H1 (cell line): Measurements from ENCODE around the gene GAS2L1. TPM values are rescaled to one million over a fixed set of nuclear protein-coding genes. Genes with fewer than 3 reads are reported as not detected.

ENCODE experiments used
- CTCF ChIA-PET: fragments of 300-600 bp; sonication (Branson Sonifier 250); formaldehyde crosslinking; loops from one replicate; lab custom pipeline; 2021; ENCODE audit not compliant: partially characterized antibody; lab: Charles Lee
- POLR2A ChIA-PET: fragments of 300-600 bp; sonication (Branson Sonifier 250); formaldehyde crosslinking; loops from one replicate; lab custom pipeline; 2021; ENCODE audit warnings: inconsistent platforms; ENCODE audit not compliant: partially characterized antibody; lab: Charles Lee
- DNase-seq, 2 experiments: peaks; one replicate each; pipeline versions ENCODE4 v3.0.0 to v3.0.0-alpha.2; 2010 to 2022; ENCODE audit warnings: low spot score in 2 of 2, low read depth in 1 of 2, mixed read lengths in 1 of 2
- FAIRE-seq: peaks from 2 replicates; lab custom pipeline; 2011; peaks lifted over from hg19 to GRCh38; lab: Jason Lieb, UNC
- H2AFZ ChIP-seq: 2 replicates; pipeline ENCODE4 v1.8.1; 2012; ENCODE audit warnings: low read length, inconsistent platforms
- H2AK5ac ChIP-seq: 2 replicates; pipeline ENCODE4 v1.6.1; 2013; ENCODE audit warnings: low read depth, low read length
- H2BK120ac ChIP-seq: replicated peaks from 2 replicates; pipeline ENCODE3; 2013; ENCODE audit warnings: low read depth, low read length, inconsistent platforms
- H2BK12ac ChIP-seq: 2 replicates; pipeline ENCODE4 v1.6.1; 2013; ENCODE audit warnings: low read depth, low read length
- H2BK15ac ChIP-seq: 2 replicates; pipeline ENCODE4 v1.6.1; 2013; ENCODE audit warnings: low read length
- H2BK20ac ChIP-seq: 2 replicates; pipeline ENCODE4 v1.6.1; 2013; ENCODE audit warnings: low read length
- H2BK5ac ChIP-seq: 2 replicates; pipeline ENCODE4 v1.6.1; 2013; ENCODE audit warnings: low read depth, low read length
- H3K14ac ChIP-seq: 2 replicates; pipeline ENCODE4 v1.6.1; 2013; ENCODE audit warnings: inconsistent platforms; ENCODE audit not compliant: insufficient read length
- H3K18ac ChIP-seq: 2 replicates; pipeline ENCODE4 v1.6.1; 2013; ENCODE audit warnings: low read length; ENCODE audit errors: extremely low read depth
- H3K23ac ChIP-seq: 2 replicates; pipeline ENCODE4 v1.6.1; 2013; ENCODE audit warnings: inconsistent platforms; ENCODE audit not compliant: insufficient read length
- H3K23me2 ChIP-seq: 2 replicates; pipeline ENCODE4 v1.6.1; 2013; ENCODE audit warnings: low read depth, low read length
- H3K27ac ChIP-seq: 2 replicates; pipeline ENCODE4 v1.6.1; 2011; ENCODE audit warnings: low read depth, low read length, inconsistent platforms
- H3K27me3 ChIP-seq, 4 experiments: replicated peaks in 1 of 4; 1 replicate in 1 of 4; 2 replicates in 3 of 4; pipeline versions ENCODE4 v1.6.1 to v1.8.1; 2011 to 2013; ENCODE audit warnings: low read length in 3 of 4, mild to moderate bottlenecking in 3 of 4, inconsistent platforms in 2 of 4, mixed read lengths in 2 of 4, moderate library complexity in 1 of 4; ENCODE audit not compliant: control insufficient read depth in 3 of 4, insufficient read depth in 3 of 4; ENCODE audit errors: extremely low read depth in 1 of 4
- H3K36me3 ChIP-seq, 4 experiments: 2 replicates each; pipeline versions ENCODE4 v1.6.1 to v1.8.1; 2011 to 2013; ENCODE audit warnings: mild to moderate bottlenecking in 4 of 4, low read length in 3 of 4, moderate library complexity in 2 of 4, control low read depth in 1 of 4, inconsistent platforms in 1 of 4; ENCODE audit not compliant: insufficient read depth in 4 of 4, control insufficient read depth in 2 of 4
- H3K4ac ChIP-seq: replicated peaks from 2 replicates; pipeline ENCODE3; 2013; ENCODE audit warnings: low read length, low read depth, mixed read lengths, inconsistent platforms; ENCODE audit not compliant: insufficient read length
- H3K4me1 ChIP-seq, 4 experiments: replicated peaks in 1 of 4; 1 replicate in 1 of 4; 2 replicates in 3 of 4; pipeline versions ENCODE4 v1.6.1 to v1.8.1; 2011 to 2013; ENCODE audit warnings: low read length in 3 of 4, inconsistent platforms in 2 of 4, mixed read lengths in 1 of 4; ENCODE audit not compliant: insufficient read depth in 4 of 4, control insufficient read depth in 3 of 4
- H3K4me2 ChIP-seq, 2 experiments: 2 replicates each; pipeline versions ENCODE4 v1.6.1 to v1.8.1; 2011 to 2013; ENCODE audit warnings: low read depth in 2 of 2, low read length in 2 of 2, control low read depth in 1 of 2, inconsistent platforms in 1 of 2, mild to moderate bottlenecking in 1 of 2; ENCODE audit not compliant: insufficient read depth in 1 of 2
- H3K4me3 ChIP-seq, 4 experiments: fragments of 200-600, 300-600 bp in 1 of 4; sonication (generic), shearing (Covaris generic), sonication (Bioruptor Twin) in 1 of 4; 2 replicates each; pipeline versions ENCODE4 v1.5.1 to v1.8.1; 2011 to 2016; ENCODE audit warnings: low read length in 4 of 4, low read depth in 3 of 4, control low read depth in 2 of 4, inconsistent platforms in 2 of 4, mild to moderate bottlenecking in 2 of 4, mixed read lengths in 1 of 4, moderate library complexity in 1 of 4; ENCODE audit not compliant: insufficient read depth in 2 of 4; ENCODE audit errors: extremely low read depth in 1 of 4
- H3K56ac ChIP-seq: replicated peaks from 2 replicates; pipeline ENCODE3; 2013; ENCODE audit warnings: low read depth, mild to moderate bottlenecking, mixed read lengths, low read length, inconsistent platforms; ENCODE audit not compliant: insufficient read length
- H3K79me1 ChIP-seq: 2 replicates; pipeline ENCODE4 v1.6.1; 2013; ENCODE audit warnings: low read depth, low read length, control low read depth
- H3K79me2 ChIP-seq, 2 experiments: 2 replicates each; pipeline versions ENCODE4 v1.6.1 to v1.8.1; 2012 to 2013; ENCODE audit warnings: low read length in 2 of 2, mild to moderate bottlenecking in 2 of 2, inconsistent platforms in 1 of 2; ENCODE audit not compliant: insufficient read depth in 2 of 2, control insufficient read depth in 1 of 2
- H3K9ac ChIP-seq, 4 experiments: replicated peaks in 1 of 4; 1 replicate in 1 of 4; 2 replicates in 3 of 4; pipeline versions ENCODE4 v1.6.1 to v1.8.1; 2011 to 2013; ENCODE audit warnings: low read depth in 3 of 4, low read length in 3 of 4, control low read depth in 2 of 4, mild to moderate bottlenecking in 2 of 4, moderate library complexity in 2 of 4, inconsistent platforms in 1 of 4; ENCODE audit errors: extremely low read depth in 1 of 4
- H3K9me3 ChIP-seq, 2 experiments: 2 replicates each; pipeline versions ENCODE4 v1.6.1 to v1.8.1; 2012 to 2013; ENCODE audit warnings: mild to moderate bottlenecking in 2 of 2, moderate library complexity in 2 of 2, control low read depth in 1 of 2, inconsistent platforms in 1 of 2, low read depth in 1 of 2, low read length in 1 of 2, mixed read lengths in 1 of 2; ENCODE audit not compliant: insufficient read depth in 2 of 2
- H4K20me1 ChIP-seq, 2 experiments: replicated peaks in 1 of 2; 2 replicates each; pipeline versions ENCODE3 to v1.8.1; 2011 to 2013; ENCODE audit warnings: inconsistent platforms in 2 of 2, low read length in 2 of 2, mild to moderate bottlenecking in 1 of 2; ENCODE audit not compliant: insufficient read depth in 2 of 2, control insufficient read depth in 1 of 2
- H4K5ac ChIP-seq: 2 replicates; pipeline ENCODE4 v1.6.1; 2013; ENCODE audit warnings: low read length, low read depth, mixed read lengths, inconsistent platforms; ENCODE audit not compliant: insufficient read length
- H4K8ac ChIP-seq: 2 replicates; pipeline ENCODE4 v1.8.0; 2013; ENCODE audit warnings: mild to moderate bottlenecking, moderate library complexity, low read length, inconsistent platforms; ENCODE audit not compliant: insufficient read depth; ENCODE audit errors: extremely low read depth
- H4K91ac ChIP-seq: replicated peaks from 2 replicates; pipeline ENCODE3; 2013; ENCODE audit warnings: low read length, mixed read lengths, inconsistent platforms; ENCODE audit not compliant: insufficient read length
- BACH1 ChIP-seq: IDR thresholded peaks from 2 replicates; pipeline ENCODE4 v1.6.1; 2012; ENCODE audit warnings: low read length, improper control_type of control experiment
- BRCA1 ChIP-seq: IDR thresholded peaks from 2 replicates; pipeline ENCODE4 v1.6.1; 2012; ENCODE audit warnings: low read depth, low read length, improper control_type of control experiment
- CBX5 ChIP-seq: fragments of 300-800, 300-1000 bp; sonication (generic); IDR thresholded peaks from 2 replicates; pipeline ENCODE4 v1.7.1; 2016; ENCODE audit warnings: antibody characterized with exemption, low read length, low read depth
- CBX8 ChIP-seq: fragments of 300-800, 300-1000 bp; sonication (generic); IDR thresholded peaks from 2 replicates; pipeline ENCODE4 v1.7.1; 2016; ENCODE audit warnings: low read depth, low read length, borderline replicate concordance
- EP300 ChIP-seq, 2 experiments: IDR thresholded peaks; 1 replicate in 1 of 2; 2 replicates in 1 of 2; pipeline ENCODE4 v1.6.1; 2011 to 2012; ENCODE audit warnings: low read depth in 2 of 2, low read length in 2 of 2, mild to moderate bottlenecking in 2 of 2, borderline replicate concordance in 1 of 2, inconsistent platforms in 1 of 2, moderate library complexity in 1 of 2
- GABPA ChIP-seq: IDR thresholded peaks from 2 replicates; pipeline ENCODE4 v1.6.1; 2011; ENCODE audit warnings: mild to moderate bottlenecking, low read length, moderate library complexity, borderline replicate concordance; ENCODE audit not compliant: insufficient read depth
- GTF2F1 ChIP-seq: IDR thresholded peaks from 2 replicates; pipeline ENCODE4 v1.6.1; 2012; ENCODE audit warnings: low read depth, low read length, improper control_type of control experiment, borderline replicate concordance
- HDAC2 ChIP-seq, 2 experiments: fragments of 300-600 bp in 1 of 2; sonication (generic) in 1 of 2; IDR thresholded peaks; 2 replicates each; pipeline ENCODE4 v1.6.1; 2011 to 2012; ENCODE audit warnings: low read depth in 2 of 2, low read length in 2 of 2, mild to moderate bottlenecking in 2 of 2, moderate library complexity in 2 of 2, borderline replicate concordance in 1 of 2, inconsistent platforms in 1 of 2
- MAFK ChIP-seq: IDR thresholded peaks from 2 replicates; pipeline ENCODE4 v1.6.1; 2012; ENCODE audit warnings: low read depth, mild to moderate bottlenecking, improper control_type of control experiment, low read length
- MAX ChIP-seq: IDR thresholded peaks from 2 replicates; pipeline ENCODE4 v1.6.1; 2012; ENCODE audit warnings: inconsistent platforms
- POU5F1 ChIP-seq: IDR thresholded peaks from 2 replicates; pipeline ENCODE4 v1.6.1; 2011; ENCODE audit warnings: low read depth, mild to moderate bottlenecking, low read length, moderate library complexity
- SAP30 ChIP-seq: fragments of 300-600 bp; sonication (generic); IDR thresholded peaks from 2 replicates; pipeline ENCODE4 v1.7.1; 2012; ENCODE audit warnings: low read length, moderate library complexity, mild to moderate bottlenecking, inconsistent platforms; ENCODE audit not compliant: insufficient read depth, insufficient replicate concordance
- SP1 ChIP-seq: IDR thresholded peaks from 2 replicates; pipeline ENCODE4 v1.6.1; 2011; ENCODE audit warnings: low read depth, low read length
- SP2 ChIP-seq: IDR thresholded peaks from 2 replicates; pipeline ENCODE4 v1.6.1; 2012; ENCODE audit warnings: mild to moderate bottlenecking, low read length, inconsistent platforms
- TCF12 ChIP-seq: IDR thresholded peaks from 2 replicates; pipeline ENCODE4 v1.6.1; 2011; ENCODE audit warnings: low read depth, mild to moderate bottlenecking, low read length
- WGBS, 2 experiments: shearing (Covaris generic) in 1 of 2; methylation state at CpG; one replicate each; pipeline versions ENCODE4 v1.1.6 to v1.1.7; 2013 to 2015; ENCODE audit warnings: low lambda C conversion rate in 2 of 2, mixed read lengths in 2 of 2, inconsistent platforms in 1 of 2, low coverage in 1 of 2, missing lambda C conversion rate in 1 of 2; ENCODE audit not compliant: insufficient replicate concordance in 2 of 2, insufficient coverage in 1 of 2, insufficient read length in 1 of 2; ENCODE audit errors: extremely low coverage in 1 of 2, missing lambda C conversion rate in 1 of 2; 5-methylcytosine and 5-hydroxymethylcytosine counted together
- polyA plus RNA-seq, 7 experiments: library from polyadenylated mRNA; depleted of rRNA in 3 of 7; stranded (reverse) in 5 of 7; unstranded in 2 of 7; fragments of >200 nt in 5 of 7; fragments of 200-250 nt in 2 of 7; gene quantifications; 1 replicate in 5 of 7; 2 replicates in 1 of 7; 4 replicates in 1 of 7; pipeline versions ENCODE4 v1.2.1 to v1.2.3, GENCODE V29; 2011 to 2013; ENCODE audit warnings: missing spikeins in 2 of 7, mixed read lengths in 2 of 7
- total RNA-seq: library from RNA; stranded (reverse); fragmentation: NEBNext Ultra II Directional; extraction: Animal tissue kit (Norgen Biotek cat#: 25700); gene quantifications from 2 replicates; pipeline ENCODE4 v1.2.1, GENCODE V29; 2021

GAS2L1 gene
- total and polyA plus RNA-seq, 2 of the 8 experiments (the other 6 are each of a cell fraction or from before 2014, with no cell fraction given), result 3.6 to 10.1 TPM

GRCh38 chr22:29352778-29353177 lies 46.3 kb downstream of the GAS2L1 start:
- CTCF ChIA-PET, result no interaction called here
- H3K36me3 ChIP-seq, result peaks cover 19 to 45% (median 32%) of the 10 kb centered on the region in 4 experiments

More at GRCh38 chr22:29352778-29353177, 46.3 kb downstream of the GAS2L1 start:
- Histone ChIP-seq H3K14ac (no peak overlapping the region), H4K8ac (no peak overlapping the region), H3K23me2 (no peaks in the 10 kb centered on the region), H4K91ac (no peak overlapping the region), H3K4me3 (no peak overlapping the region), H3K79me1 (no peaks in the 10 kb centered on the region), H4K20me1 (peaks cover 3 to 8% of the 10 kb centered on the region in 2 experiments), H2BK5ac (no peak overlapping the region), H3K9ac (no peak overlapping the region), H3K79me2 (no peaks in the 10 kb centered on the region), H2BK20ac (no peak overlapping the region), H2BK120ac (no peak overlapping the region), H3K18ac (no peak overlapping the region), H3K23ac (no peak overlapping the region), H3K56ac (no peak overlapping the region), H3K4me2 (no peak overlapping the region), H2AK5ac (no peak overlapping the region), H2BK12ac (no peak overlapping the region), H2BK15ac (no peak overlapping the region), H3K27ac (no peak overlapping the region), H3K4me1 (no peaks in the 10 kb centered on the region), H4K5ac (no peak overlapping the region), H3K27me3 (no peaks in the 10 kb centered on the region), H2AFZ (no peak overlapping the region), H3K9me3 (no peaks in the 10 kb centered on the region), H3K4ac (no peak overlapping the region)
- POLR2A ChIA-PET, result no interaction called here
- WGBS, 2 experiments, result 91% methylated on average over 9 of the region's 9 CpGs; no CpG with 5 or more reads in 1 of the 2 experiments
- DNase-seq (no peak), FAIRE-seq (no peak)
- TF ChIP-seq GABPA, result no peak
- no peak for TF ChIP-seq POU5F1
- no peak for TF ChIP-seq TCF12
- no peak for TF ChIP-seq GTF2F1
- no peak for TF ChIP-seq SP2
- no peak for TF ChIP-seq MAX
- TF ChIP-seq MAFK, result no peak
- TF ChIP-seq BACH1, result no peak
- TF ChIP-seq SAP30, result no peak
- TF ChIP-seq BRCA1, result no peak
- TF ChIP-seq CBX8, result no peak
- no peak for TF ChIP-seq EP300 (IDR thresholded peaks at IDR 0.05; ENCODE audit: borderline replicate concordance in 1 of 2, low read depth in 2 of 2, low read length in 2 of 2)
- TF ChIP-seq HDAC2 (IDR thresholded peaks at IDR 0.05; ENCODE audit: borderline replicate concordance in 1 of 2, low read depth in 2 of 2, low read length in 2 of 2), result no peak
- no peak for TF ChIP-seq SP1
- no peak for TF ChIP-seq CBX5
